ENCODE results near the gene RBFA.
A peak's percentile ranks its signal among the peaks of the same experiment; 100 is the strongest.

Gene RBFA

GRCh38 chr18:80029690-80030089, 4.5 kb upstream of the RBFA start:
- no peak overlapping the region for H3K4me3 ChIP-seq (ENCODE audit: low read length)
- H3K9me3 ChIP-seq (ENCODE audit: insufficient read depth, low read depth, low read length), result peaks cover 11% of the 10 kb centered on the region; the same call in 1 of the 2 replicates
- no peak overlapping the region for H3K9ac ChIP-seq (ENCODE audit: low read depth, low read length)
- no peaks in the 10 kb centered on the region for H3K4me1 ChIP-seq (ENCODE audit: insufficient read depth, low read length)
- no peaks in the 10 kb centered on the region for H3K27me3 ChIP-seq (ENCODE audit: insufficient read depth, low read length)
- no peak overlapping the region for H3K27ac ChIP-seq (ENCODE audit: low read depth, low read length)
- no peaks in the 10 kb centered on the region for H3K36me3 ChIP-seq (ENCODE audit: insufficient read depth, low read length)
- WGBS, result 100% methylated on average over 1 of the region's 1 CpG

DNA sequence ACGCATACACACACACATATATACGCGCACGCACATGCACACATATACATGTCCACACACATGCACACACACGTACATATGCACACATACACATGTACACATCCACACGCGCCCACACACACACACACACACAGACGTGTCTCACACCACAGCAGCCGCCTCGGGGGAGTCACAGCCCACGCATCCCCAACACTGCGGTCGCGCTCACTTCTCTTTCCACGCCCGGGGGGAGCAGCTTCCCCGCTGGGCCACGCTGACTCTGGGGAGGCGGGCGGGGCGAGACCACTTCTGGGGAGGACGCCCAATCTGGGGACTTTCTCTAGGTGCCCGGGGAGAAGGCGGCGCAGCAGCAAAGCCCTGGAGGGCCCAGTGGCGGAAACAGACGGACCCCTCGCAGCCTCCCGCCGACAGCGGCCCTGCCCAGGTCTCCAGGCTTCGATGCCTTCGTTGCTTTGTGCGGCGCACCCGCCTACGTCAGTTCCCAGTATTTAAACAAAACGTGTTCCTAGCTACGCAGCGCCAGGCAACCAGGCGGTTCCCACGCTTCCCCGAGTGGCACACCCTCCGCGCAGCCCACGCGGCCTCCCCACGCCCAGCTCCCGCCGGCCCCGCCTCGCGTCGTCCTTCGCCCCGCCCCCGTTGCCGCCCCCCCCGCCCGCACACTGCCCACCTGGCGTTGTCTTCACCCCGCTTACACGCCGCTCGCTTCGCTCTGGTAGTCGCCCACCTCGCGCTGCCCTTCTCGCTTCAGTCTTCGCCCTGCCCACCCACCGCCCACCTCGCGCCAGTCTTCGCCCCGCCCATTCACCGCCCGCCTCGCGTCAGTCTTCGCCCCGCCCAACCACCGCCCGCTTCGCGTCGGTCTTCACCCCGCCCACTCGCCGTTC, 810 bp upstream of the RBFA start:
- H3K36me3 ChIP-seq (ENCODE audit: insufficient read depth, low read length), result peaks cover 14% of the 10 kb centered on the region; the same call in 1 of the 2 replicates
- peak overlapping the region; percentile 66 for H3K9ac ChIP-seq (ENCODE audit: low read depth, low read length)
- peak overlapping the region; percentile 79 for H3K4me3 ChIP-seq (ENCODE audit: low read length)
- 8% methylated on average over 87 of the region's 90 CpGs for WGBS
- H3K27ac ChIP-seq (ENCODE audit: low read depth, low read length), result peak overlapping the region; percentile 78; the same call in 1 of the 2 replicates
- no peaks in the 10 kb centered on the region for H3K9me3 ChIP-seq (ENCODE audit: insufficient read depth, low read depth, low read length)
- H3K27me3 ChIP-seq (ENCODE audit: insufficient read depth, low read length), result no peaks in the 10 kb centered on the region
- peaks cover 7% of the 10 kb centered on the region; the same call in 1 of the 2 replicates for H3K4me1 ChIP-seq (ENCODE audit: insufficient read depth, low read length)

- Histone ChIP-seq H3K9me3 (ENCODE audit: insufficient read depth, low read depth, low read length) (no peaks in the 10 kb centered on the region), H3K9ac (ENCODE audit: low read depth, low read length) (peak overlapping the region; percentile 90), H3K36me3 (ENCODE audit: insufficient read depth, low read length) (peaks cover 25% of the 10 kb centered on the region), H3K4me3 (ENCODE audit: low read length) (peak overlapping the region; percentile 89), H3K4me1 (ENCODE audit: insufficient read depth, low read length) (peaks cover 7% of the 10 kb centered on the region; the same call in 1 of the 2 replicates), H3K27ac (ENCODE audit: low read depth, low read length) (peak overlapping the region; percentile 92), H3K27me3 (ENCODE audit: insufficient read depth, low read length) (no peaks in the 10 kb centered on the region)
- WGBS, result 19% methylated on average over 8 of the region's 8 CpGs
Observed at GRCh38 chr18:80034852-80035406, 695 bp downstream of the RBFA start.

DNA sequence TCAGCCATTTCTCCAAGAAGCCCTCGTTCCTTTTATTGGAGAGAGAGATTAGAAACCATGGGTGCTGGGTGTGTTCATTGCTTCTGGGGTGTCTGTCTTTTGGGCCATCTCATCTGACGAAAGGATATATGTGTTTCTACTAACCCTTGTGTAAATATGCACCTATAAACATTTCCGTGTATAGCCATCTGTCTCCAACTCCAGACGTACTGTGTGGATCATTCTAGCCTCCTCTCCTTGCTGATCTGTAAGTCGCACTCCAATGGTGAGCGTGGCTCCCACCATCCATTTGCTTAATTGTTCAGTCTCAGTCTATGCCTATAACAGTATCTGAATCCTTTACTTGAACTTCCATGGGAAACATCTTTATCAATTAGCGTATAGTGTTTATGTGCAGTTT, 1.8 kb downstream of the RBFA start:
- H3K4me3 ChIP-seq (ENCODE audit: low read length), result peak overlapping the region; percentile 89; the same call in 1 of the 2 replicates
- H3K4me1 ChIP-seq (ENCODE audit: insufficient read depth, low read length), result peaks cover 7% of the 10 kb centered on the region; the same call in 1 of the 2 replicates
- no peak overlapping the region for H3K9ac ChIP-seq (ENCODE audit: low read depth, low read length)
- WGBS, result 92% methylated on average over 6 of the region's 7 CpGs
- H3K27ac ChIP-seq (ENCODE audit: low read depth, low read length), result no peak overlapping the region
- no peaks in the 10 kb centered on the region for H3K9me3 ChIP-seq (ENCODE audit: insufficient read depth, low read depth, low read length)
- H3K36me3 ChIP-seq (ENCODE audit: insufficient read depth, low read length), result peaks cover 32% of the 10 kb centered on the region
- no peaks in the 10 kb centered on the region for H3K27me3 ChIP-seq (ENCODE audit: insufficient read depth, low read length)

GRCh38 chr18:80037300-80037699, 3.1 kb downstream of the RBFA start:
- peaks cover 7% of the 10 kb centered on the region; the same call in 1 of the 2 replicates for H3K4me1 ChIP-seq (ENCODE audit: insufficient read depth, low read length)
- H3K27me3 ChIP-seq (ENCODE audit: insufficient read depth, low read length), result no peaks in the 10 kb centered on the region
- WGBS, result 95% methylated on average over 12 of the region's 12 CpGs
- H3K36me3 ChIP-seq (ENCODE audit: insufficient read depth, low read length), result peaks cover 41% of the 10 kb centered on the region
- H3K4me3 ChIP-seq (ENCODE audit: low read length), result no peak overlapping the region
- H3K27ac ChIP-seq (ENCODE audit: low read depth, low read length), result no peak overlapping the region
- no peaks in the 10 kb centered on the region for H3K9me3 ChIP-seq (ENCODE audit: insufficient read depth, low read depth, low read length)
- H3K9ac ChIP-seq (ENCODE audit: low read depth, low read length), result no peak overlapping the region

DNA sequence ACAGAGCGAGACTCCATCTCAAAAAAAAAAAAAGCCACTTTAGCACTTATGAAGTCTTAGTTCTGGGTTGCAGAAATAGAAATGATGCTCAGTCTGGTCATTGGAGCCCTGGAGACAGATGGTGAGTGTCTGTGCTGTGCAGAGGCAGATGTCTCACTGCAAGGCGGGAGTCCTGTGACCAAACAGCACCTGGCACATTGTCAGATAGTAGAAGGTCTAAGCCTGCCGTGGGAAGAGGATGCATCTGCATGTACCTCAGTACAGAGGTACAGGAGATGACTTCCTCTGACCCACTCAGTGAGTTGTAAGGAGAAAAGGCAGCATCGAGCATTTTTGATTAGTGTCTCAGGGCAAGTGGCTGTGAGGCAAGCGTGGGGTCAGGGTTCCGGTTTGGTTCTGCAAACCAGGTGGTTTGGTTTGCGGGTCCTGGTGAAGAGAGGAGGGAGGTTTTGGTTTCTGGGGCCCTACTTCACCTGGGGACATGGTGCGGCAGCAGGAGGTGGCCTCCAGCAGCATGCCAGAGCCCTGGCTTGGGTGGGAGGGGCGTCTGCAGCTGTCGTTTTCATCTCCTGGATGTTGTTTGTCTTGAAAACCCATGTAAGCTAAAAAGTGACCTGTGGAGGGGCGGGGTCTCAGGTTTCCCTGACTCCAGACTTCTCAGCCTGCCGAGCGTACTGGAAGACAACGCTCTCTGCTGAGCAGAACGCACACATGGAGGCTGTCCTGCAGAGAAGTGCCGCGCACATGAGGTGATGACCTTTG, 3.8 kb downstream of the RBFA start:
- Histone ChIP-seq H3K27ac (ENCODE audit: low read depth, low read length) (no peak overlapping the region), H3K27me3 (ENCODE audit: insufficient read depth, low read length) (no peaks in the 10 kb centered on the region), H3K9me3 (ENCODE audit: insufficient read depth, low read depth, low read length) (no peaks in the 10 kb centered on the region), H3K4me1 (ENCODE audit: insufficient read depth, low read length) (peaks cover 7% of the 10 kb centered on the region; the same call in 1 of the 2 replicates), H3K36me3 (ENCODE audit: insufficient read depth, low read length) (peaks cover 47% of the 10 kb centered on the region), H3K9ac (ENCODE audit: low read depth, low read length) (no peak overlapping the region), H3K4me3 (ENCODE audit: low read length) (no peak overlapping the region)
- WGBS, result 91% methylated on average over 17 of the region's 17 CpGs

GRCh38 chr18:80040515-80040914, 6.3 kb downstream of the RBFA start:
- no peaks in the 10 kb centered on the region for H3K9me3 ChIP-seq (ENCODE audit: insufficient read depth, low read depth, low read length)
- no peak overlapping the region for H3K27ac ChIP-seq (ENCODE audit: low read depth, low read length)
- peaks cover 4% of the 10 kb centered on the region; the same call in 1 of the 2 replicates for H3K4me1 ChIP-seq (ENCODE audit: insufficient read depth, low read length)
- peaks cover 65% of the 10 kb centered on the region for H3K36me3 ChIP-seq (ENCODE audit: insufficient read depth, low read length)
- H3K4me3 ChIP-seq (ENCODE audit: low read length), result no peak overlapping the region
- H3K9ac ChIP-seq (ENCODE audit: low read depth, low read length), result no peak overlapping the region
- WGBS, result 100% methylated on average over 2 of the region's 3 CpGs
- no peaks in the 10 kb centered on the region for H3K27me3 ChIP-seq (ENCODE audit: insufficient read depth, low read length)

GRCh38 chr18:80041424-80041823, 7.2 kb downstream of the RBFA start:
- H3K9me3 ChIP-seq (ENCODE audit: insufficient read depth, low read depth, low read length), result no peaks in the 10 kb centered on the region
- 85% methylated on average over 9 of the region's 11 CpGs for WGBS
- H3K36me3 ChIP-seq (ENCODE audit: insufficient read depth, low read length), result peaks cover 73% of the 10 kb centered on the region
- H3K9ac ChIP-seq (ENCODE audit: low read depth, low read length), result no peak overlapping the region
- H3K27me3 ChIP-seq (ENCODE audit: insufficient read depth, low read length), result no peaks in the 10 kb centered on the region
- H3K4me1 ChIP-seq (ENCODE audit: insufficient read depth, low read length), result no peaks in the 10 kb centered on the region
- H3K4me3 ChIP-seq (ENCODE audit: low read length), result no peak overlapping the region
- no peak overlapping the region for H3K27ac ChIP-seq (ENCODE audit: low read depth, low read length)

DNA sequence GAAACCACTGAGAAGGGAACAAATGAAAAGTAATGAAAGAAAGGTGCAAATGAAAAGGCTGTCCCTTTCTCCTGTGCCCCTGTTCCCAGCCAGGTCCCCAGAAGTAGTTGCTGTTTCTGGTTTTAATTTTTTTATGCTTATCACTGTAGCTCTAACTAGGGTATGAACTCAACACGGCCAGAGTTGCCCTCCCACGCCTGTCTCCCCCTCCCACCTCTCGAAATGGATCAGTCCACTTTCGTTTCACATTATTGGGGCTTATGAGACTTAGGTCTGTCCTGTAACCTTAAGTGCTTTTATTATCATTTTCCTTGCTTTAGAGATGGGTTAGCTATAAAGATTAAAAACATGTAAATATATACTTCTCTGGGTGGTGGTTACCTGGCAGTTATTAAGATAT, 8.6 kb downstream of the RBFA start:
- no peaks in the 10 kb centered on the region for H3K4me1 ChIP-seq (ENCODE audit: insufficient read depth, low read length)
- no peak overlapping the region for H3K27ac ChIP-seq (ENCODE audit: low read depth, low read length)
- H3K36me3 ChIP-seq (ENCODE audit: insufficient read depth, low read length), result peaks cover 78% of the 10 kb centered on the region
- H3K27me3 ChIP-seq (ENCODE audit: insufficient read depth, low read length), result no peaks in the 10 kb centered on the region
- WGBS, result 87% methylated on average over 4 of the region's 4 CpGs
- no peak overlapping the region for H3K4me3 ChIP-seq (ENCODE audit: low read length)
- H3K9ac ChIP-seq (ENCODE audit: low read depth, low read length), result no peak overlapping the region
- H3K9me3 ChIP-seq (ENCODE audit: insufficient read depth, low read depth, low read length), result no peaks in the 10 kb centered on the region

GRCh38 chr18:80044072-80044471, 9.8 kb downstream of the RBFA start:
- Histone ChIP-seq H3K9ac (ENCODE audit: low read depth, low read length) (no peak overlapping the region), H3K27me3 (ENCODE audit: insufficient read depth, low read length) (no peaks in the 10 kb centered on the region), H3K9me3 (ENCODE audit: insufficient read depth, low read depth, low read length) (no peaks in the 10 kb centered on the region), H3K4me1 (ENCODE audit: insufficient read depth, low read length) (no peaks in the 10 kb centered on the region), H3K4me3 (ENCODE audit: low read length) (no peak overlapping the region), H3K36me3 (ENCODE audit: insufficient read depth, low read length) (peaks cover 73% of the 10 kb centered on the region), H3K27ac (ENCODE audit: low read depth, low read length) (no peak overlapping the region)
- WGBS, result 93% methylated on average over 11 of the region's 11 CpGs

- H3K36me3 ChIP-seq (ENCODE audit: insufficient read depth, low read length), result peaks cover 80% of the 10 kb centered on the region
- no peak overlapping the region for H3K27ac ChIP-seq (ENCODE audit: low read depth, low read length)
- H3K27me3 ChIP-seq (ENCODE audit: insufficient read depth, low read length), result no peaks in the 10 kb centered on the region
- H3K9me3 ChIP-seq (ENCODE audit: insufficient read depth, low read depth, low read length), result peaks cover 11% of the 10 kb centered on the region
- 96% methylated on average over 8 of the region's 8 CpGs for WGBS
- no peak overlapping the region for H3K4me3 ChIP-seq (ENCODE audit: low read length)
- H3K9ac ChIP-seq (ENCODE audit: low read depth, low read length), result no peak overlapping the region
- no peaks in the 10 kb centered on the region for H3K4me1 ChIP-seq (ENCODE audit: insufficient read depth, low read length)
Observed at GRCh38 chr18:80046011-80046410, 11.8 kb downstream of the RBFA start.

All from HUES64 (cell line).